GM23338 (cell line): ENCODE results near the gene DHRS3. TPM values are rescaled to one million over a fixed set of nuclear protein-coding genes. Genes with fewer than 3 reads are reported as not detected.

Experiments used
- ATAC-seq: fragments of 200-7000 bp; cut with Tn5 transposase; 3 replicates; pipeline ENCODE4 v1.9.1; 2020
- DNase-seq: peaks from one replicate; pipeline ENCODE4 v3.0.0-alpha.2; 2015; ENCODE audit warnings: low spot score
- H2AFZ ChIP-seq: fragments of 200-600 bp; sonication (generic); 2 replicates; pipeline ENCODE4 v1.8.0; 2016; ENCODE audit warnings: antibody characterized with exemption, mild to moderate bottlenecking, moderate library complexity
- H3F3A ChIP-seq: fragments of 200-600 bp; sonication (generic); replicated peaks from 2 replicates; pipeline ENCODE4 v1.8.0; 2017; ENCODE audit warnings: antibody characterized with exemption, mixed run types, low read depth
- H3K27ac ChIP-seq: fragments of 200-600 bp; sonication (generic); 2 replicates; pipeline ENCODE4 v1.6.1; 2016; ENCODE audit warnings: low read depth
- H3K27me3 ChIP-seq: fragments of 200-600 bp; sonication (generic); 2 replicates; pipeline ENCODE4 v1.8.0; 2016; ENCODE audit warnings: mild to moderate bottlenecking, mixed run types, moderate library complexity; ENCODE audit not compliant: insufficient read depth
- H3K36me3 ChIP-seq: fragments of 200-600 bp; sonication (generic); 2 replicates; pipeline ENCODE4 v1.8.0; 2016; ENCODE audit warnings: mild to moderate bottlenecking; ENCODE audit not compliant: insufficient read depth
- H3K4me1 ChIP-seq: fragments of 200-600 bp; sonication (generic); 2 replicates; pipeline ENCODE4 v1.8.0; 2016; ENCODE audit warnings: mild to moderate bottlenecking, moderate library complexity; ENCODE audit not compliant: insufficient read depth
- H3K4me2 ChIP-seq: fragments of 200-600 bp; sonication (generic); 2 replicates; pipeline ENCODE4 v1.7.1; 2017; ENCODE audit warnings: mixed run types
- H3K4me3 ChIP-seq: fragments of 200-600 bp; sonication (generic); 2 replicates; pipeline ENCODE4 v1.6.1; 2016; ENCODE audit warnings: mixed run types
- H3K79me2 ChIP-seq: fragments of 200-600 bp; sonication (generic); replicated peaks from 2 replicates; pipeline ENCODE4 v1.8.0; 2017; ENCODE audit warnings: mild to moderate bottlenecking; ENCODE audit not compliant: insufficient read depth
- H3K9me2 ChIP-seq: fragments of 200-600 bp; sonication (generic); 2 replicates; pipeline ENCODE4 v1.8.0; 2017; ENCODE audit not compliant: insufficient read depth
- H4K20me1 ChIP-seq: fragments of 200-600 bp; sonication (generic); replicated peaks from 2 replicates; pipeline ENCODE4 v1.8.0; 2017; ENCODE audit warnings: mild to moderate bottlenecking; ENCODE audit not compliant: insufficient read depth
- H3K27ac Mint-ChIP-seq: 2 replicates; pipeline ENCODE4 v1.8.0; 2020; ENCODE audit warnings: inconsistent platforms, mild to moderate bottlenecking, moderate library complexity, mixed read lengths
- H3K27me3 Mint-ChIP-seq: 3 replicates; pipeline ENCODE4 v1.8.0; 2022; ENCODE audit warnings: low read depth, mild to moderate bottlenecking, moderate library complexity, mixed read lengths, inconsistent platforms; ENCODE audit not compliant: insufficient read depth, poor library complexity
- H3K36me3 Mint-ChIP-seq: 3 replicates; pipeline ENCODE4 v1.8.0; 2021; ENCODE audit warnings: low read depth, mild to moderate bottlenecking, inconsistent platforms, moderate library complexity, mixed read lengths
- H3K4me1 Mint-ChIP-seq: 3 replicates; pipeline ENCODE4 v1.8.0; 2020; ENCODE audit warnings: mild to moderate bottlenecking, inconsistent platforms, mixed read lengths
- H3K4me3 Mint-ChIP-seq: 3 replicates; pipeline ENCODE4 v1.8.0; 2021; ENCODE audit warnings: moderate library complexity, mild to moderate bottlenecking, inconsistent platforms, mixed read lengths
- H3K9me3 Mint-ChIP-seq: 3 replicates; pipeline ENCODE4 v1.8.0; 2020; ENCODE audit warnings: moderate library complexity, mild to moderate bottlenecking, inconsistent platforms, mixed read lengths
- CREB1 ChIP-seq: fragments of 250-450 bp; sonication (Bioruptor Pico); IDR thresholded peaks from 2 replicates; pipeline ENCODE4 v1.5.0; 2020; ENCODE audit warnings: low read depth, mild to moderate bottlenecking, moderate library complexity
- EZH2 ChIP-seq: fragments of 200-600 bp; sonication (generic); IDR thresholded peaks from one replicate; pipeline ENCODE4 v1.8.0; 2017; ENCODE audit warnings: antibody characterized with exemption, mild to moderate bottlenecking, low read depth; ENCODE audit not compliant: unreplicated experiment
- EZH2phosphoT487 ChIP-seq: fragments of 200-600 bp; sonication (generic); IDR thresholded peaks from one replicate; pipeline ENCODE4 v1.8.1; 2018; ENCODE audit warnings: antibody characterized with exemption; ENCODE audit not compliant: unreplicated experiment
- JUNB ChIP-seq: IDR thresholded peaks from one replicate; pipeline ENCODE4 v1.6.1; 2016; ENCODE audit warnings: antibody characterized with exemption; ENCODE audit not compliant: unreplicated experiment
- NANOG ChIP-seq: IDR thresholded peaks from 2 replicates; pipeline ENCODE4 v1.6.1; 2016; ENCODE audit warnings: antibody characterized with exemption, borderline replicate concordance
- POLR2AphosphoS5 ChIP-seq: IDR thresholded peaks from 2 replicates; pipeline ENCODE4 v1.6.1; 2016; ENCODE audit warnings: antibody characterized with exemption, low read depth
- STAT1 ChIP-seq: IDR thresholded peaks from one replicate; pipeline ENCODE4 v1.6.1; 2016; ENCODE audit warnings: antibody characterized with exemption; ENCODE audit not compliant: unreplicated experiment
- ZNF114 ChIP-seq: fragments of 250-450 bp; sonication (Bioruptor Pico); IDR thresholded peaks from 2 replicates; pipeline ENCODE4 v1.5.0; 2020; ENCODE audit warnings: mild to moderate bottlenecking, moderate library complexity
- ZNF331 ChIP-seq: fragments of 250-450 bp; sonication (Bioruptor Pico); IDR thresholded peaks from 2 replicates; pipeline ENCODE4 v1.5.0; 2020; ENCODE audit warnings: low read depth, mild to moderate bottlenecking, moderate library complexity
- polyA plus RNA-seq: library from polyadenylated mRNA; unstranded; fragments of >200 nt; fragmentation: Nextera tagmentation; extraction: Ambion mirVana; gene quantifications from 2 replicates; pipeline ENCODE4 v1.2.1, GENCODE V29; 2016
- total RNA-seq: library from RNA; depleted of rRNA; stranded (reverse); fragments of >200 nt; shearing (Covaris generic); gene quantifications from 2 replicates; pipeline ENCODE4 v1.2.3, GENCODE V29; 2014
- TF ChIP-seq, protein P1 (sequence below): IDR thresholded peaks from one replicate; pipeline ENCODE4 v1.6.1; 2018; ENCODE audit warnings: antibody characterized with exemption; ENCODE audit not compliant: unreplicated experiment
- TF ChIP-seq, protein P2 (sequence below): IDR thresholded peaks from 2 replicates; pipeline ENCODE4 v1.6.1; 2016; ENCODE audit warnings: antibody characterized with exemption
- TF ChIP-seq, protein P3 (sequence below): fragments of 250-450 bp; sonication (Bioruptor Pico); IDR thresholded peaks from 2 replicates; pipeline ENCODE4 v1.5.0; 2020; ENCODE audit warnings: mild to moderate bottlenecking, moderate library complexity

Gene DHRS3
- total and polyA plus RNA-seq, 2 experiments from 2014 or later: 21.0 to 26.0 TPM

GRCh38 chr1:12566484-12567287, 51.3 kb downstream of the DHRS3 start (continued):
- TF ChIP-seq, protein P1, sequence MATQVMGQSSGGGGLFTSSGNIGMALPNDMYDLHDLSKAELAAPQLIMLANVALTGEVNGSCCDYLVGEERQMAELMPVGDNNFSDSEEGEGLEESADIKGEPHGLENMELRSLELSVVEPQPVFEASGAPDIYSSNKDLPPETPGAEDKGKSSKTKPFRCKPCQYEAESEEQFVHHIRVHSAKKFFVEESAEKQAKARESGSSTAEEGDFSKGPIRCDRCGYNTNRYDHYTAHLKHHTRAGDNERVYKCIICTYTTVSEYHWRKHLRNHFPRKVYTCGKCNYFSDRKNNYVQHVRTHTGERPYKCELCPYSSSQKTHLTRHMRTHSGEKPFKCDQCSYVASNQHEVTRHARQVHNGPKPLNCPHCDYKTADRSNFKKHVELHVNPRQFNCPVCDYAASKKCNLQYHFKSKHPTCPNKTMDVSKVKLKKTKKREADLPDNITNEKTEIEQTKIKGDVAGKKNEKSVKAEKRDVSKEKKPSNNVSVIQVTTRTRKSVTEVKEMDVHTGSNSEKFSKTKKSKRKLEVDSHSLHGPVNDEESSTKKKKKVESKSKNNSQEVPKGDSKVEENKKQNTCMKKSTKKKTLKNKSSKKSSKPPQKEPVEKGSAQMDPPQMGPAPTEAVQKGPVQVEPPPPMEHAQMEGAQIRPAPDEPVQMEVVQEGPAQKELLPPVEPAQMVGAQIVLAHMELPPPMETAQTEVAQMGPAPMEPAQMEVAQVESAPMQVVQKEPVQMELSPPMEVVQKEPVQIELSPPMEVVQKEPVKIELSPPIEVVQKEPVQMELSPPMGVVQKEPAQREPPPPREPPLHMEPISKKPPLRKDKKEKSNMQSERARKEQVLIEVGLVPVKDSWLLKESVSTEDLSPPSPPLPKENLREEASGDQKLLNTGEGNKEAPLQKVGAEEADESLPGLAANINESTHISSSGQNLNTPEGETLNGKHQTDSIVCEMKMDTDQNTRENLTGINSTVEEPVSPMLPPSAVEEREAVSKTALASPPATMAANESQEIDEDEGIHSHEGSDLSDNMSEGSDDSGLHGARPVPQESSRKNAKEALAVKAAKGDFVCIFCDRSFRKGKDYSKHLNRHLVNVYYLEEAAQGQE: no peak
- TF ChIP-seq EZH2phosphoT487: no peak
- no peak for TF ChIP-seq ZNF331 (CRISPR knock-in tag)
- TF ChIP-seq NANOG: no peak
- TF ChIP-seq STAT1: no peak
- no peak for TF ChIP-seq POLR2AphosphoS5
- TF ChIP-seq EZH2: no peak

- Histone ChIP-seq H3K27me3 (no peaks in the 10 kb centered on the region), H3K27ac (no peak overlapping the region), H3K79me2 (no peaks in the 10 kb centered on the region), H3K4me3 (no peak overlapping the region), H3K36me3 (peaks cover 4% of the 10 kb centered on the region; the same call in 1 of the 2 replicates), H2AFZ (no peak overlapping the region), H3K9me2 (no peaks in the 10 kb centered on the region), H4K20me1 (no peaks in the 10 kb centered on the region), H3K4me2 (no peak overlapping the region), H3F3A (no peaks in the 10 kb centered on the region), H3K4me1 (no peaks in the 10 kb centered on the region)
- H3K27me3 Mint-ChIP-seq: peaks cover 3% of the 10 kb centered on the region
- H3K36me3 Mint-ChIP-seq: peaks cover 25% of the 10 kb centered on the region
- peaks cover 31% of the 10 kb centered on the region for H3K9me3 Mint-ChIP-seq
- no peak overlapping the region for H3K4me3 Mint-ChIP-seq
- no peaks in the 10 kb centered on the region for H3K4me1 Mint-ChIP-seq
- H3K27ac Mint-ChIP-seq: no peak overlapping the region
- DNase-seq (no peak), ATAC-seq (no peak)
- TF ChIP-seq, protein P2, sequence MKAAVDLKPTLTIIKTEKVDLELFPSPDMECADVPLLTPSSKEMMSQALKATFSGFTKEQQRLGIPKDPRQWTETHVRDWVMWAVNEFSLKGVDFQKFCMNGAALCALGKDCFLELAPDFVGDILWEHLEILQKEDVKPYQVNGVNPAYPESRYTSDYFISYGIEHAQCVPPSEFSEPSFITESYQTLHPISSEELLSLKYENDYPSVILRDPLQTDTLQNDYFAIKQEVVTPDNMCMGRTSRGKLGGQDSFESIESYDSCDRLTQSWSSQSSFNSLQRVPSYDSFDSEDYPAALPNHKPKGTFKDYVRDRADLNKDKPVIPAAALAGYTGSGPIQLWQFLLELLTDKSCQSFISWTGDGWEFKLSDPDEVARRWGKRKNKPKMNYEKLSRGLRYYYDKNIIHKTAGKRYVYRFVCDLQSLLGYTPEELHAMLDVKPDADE: no peak
- TF ChIP-seq ZNF331 (CRISPR knock-in tag) (no peak), ZNF114 (CRISPR knock-in tag) (no peak), POLR2AphosphoS5 (no peak), STAT1 (no peak), EZH2phosphoT487 (no peak), JUNB (no peak), CREB1 (CRISPR knock-in tag) (no peak), NANOG (no peak)
- TF ChIP-seq, protein P3, sequence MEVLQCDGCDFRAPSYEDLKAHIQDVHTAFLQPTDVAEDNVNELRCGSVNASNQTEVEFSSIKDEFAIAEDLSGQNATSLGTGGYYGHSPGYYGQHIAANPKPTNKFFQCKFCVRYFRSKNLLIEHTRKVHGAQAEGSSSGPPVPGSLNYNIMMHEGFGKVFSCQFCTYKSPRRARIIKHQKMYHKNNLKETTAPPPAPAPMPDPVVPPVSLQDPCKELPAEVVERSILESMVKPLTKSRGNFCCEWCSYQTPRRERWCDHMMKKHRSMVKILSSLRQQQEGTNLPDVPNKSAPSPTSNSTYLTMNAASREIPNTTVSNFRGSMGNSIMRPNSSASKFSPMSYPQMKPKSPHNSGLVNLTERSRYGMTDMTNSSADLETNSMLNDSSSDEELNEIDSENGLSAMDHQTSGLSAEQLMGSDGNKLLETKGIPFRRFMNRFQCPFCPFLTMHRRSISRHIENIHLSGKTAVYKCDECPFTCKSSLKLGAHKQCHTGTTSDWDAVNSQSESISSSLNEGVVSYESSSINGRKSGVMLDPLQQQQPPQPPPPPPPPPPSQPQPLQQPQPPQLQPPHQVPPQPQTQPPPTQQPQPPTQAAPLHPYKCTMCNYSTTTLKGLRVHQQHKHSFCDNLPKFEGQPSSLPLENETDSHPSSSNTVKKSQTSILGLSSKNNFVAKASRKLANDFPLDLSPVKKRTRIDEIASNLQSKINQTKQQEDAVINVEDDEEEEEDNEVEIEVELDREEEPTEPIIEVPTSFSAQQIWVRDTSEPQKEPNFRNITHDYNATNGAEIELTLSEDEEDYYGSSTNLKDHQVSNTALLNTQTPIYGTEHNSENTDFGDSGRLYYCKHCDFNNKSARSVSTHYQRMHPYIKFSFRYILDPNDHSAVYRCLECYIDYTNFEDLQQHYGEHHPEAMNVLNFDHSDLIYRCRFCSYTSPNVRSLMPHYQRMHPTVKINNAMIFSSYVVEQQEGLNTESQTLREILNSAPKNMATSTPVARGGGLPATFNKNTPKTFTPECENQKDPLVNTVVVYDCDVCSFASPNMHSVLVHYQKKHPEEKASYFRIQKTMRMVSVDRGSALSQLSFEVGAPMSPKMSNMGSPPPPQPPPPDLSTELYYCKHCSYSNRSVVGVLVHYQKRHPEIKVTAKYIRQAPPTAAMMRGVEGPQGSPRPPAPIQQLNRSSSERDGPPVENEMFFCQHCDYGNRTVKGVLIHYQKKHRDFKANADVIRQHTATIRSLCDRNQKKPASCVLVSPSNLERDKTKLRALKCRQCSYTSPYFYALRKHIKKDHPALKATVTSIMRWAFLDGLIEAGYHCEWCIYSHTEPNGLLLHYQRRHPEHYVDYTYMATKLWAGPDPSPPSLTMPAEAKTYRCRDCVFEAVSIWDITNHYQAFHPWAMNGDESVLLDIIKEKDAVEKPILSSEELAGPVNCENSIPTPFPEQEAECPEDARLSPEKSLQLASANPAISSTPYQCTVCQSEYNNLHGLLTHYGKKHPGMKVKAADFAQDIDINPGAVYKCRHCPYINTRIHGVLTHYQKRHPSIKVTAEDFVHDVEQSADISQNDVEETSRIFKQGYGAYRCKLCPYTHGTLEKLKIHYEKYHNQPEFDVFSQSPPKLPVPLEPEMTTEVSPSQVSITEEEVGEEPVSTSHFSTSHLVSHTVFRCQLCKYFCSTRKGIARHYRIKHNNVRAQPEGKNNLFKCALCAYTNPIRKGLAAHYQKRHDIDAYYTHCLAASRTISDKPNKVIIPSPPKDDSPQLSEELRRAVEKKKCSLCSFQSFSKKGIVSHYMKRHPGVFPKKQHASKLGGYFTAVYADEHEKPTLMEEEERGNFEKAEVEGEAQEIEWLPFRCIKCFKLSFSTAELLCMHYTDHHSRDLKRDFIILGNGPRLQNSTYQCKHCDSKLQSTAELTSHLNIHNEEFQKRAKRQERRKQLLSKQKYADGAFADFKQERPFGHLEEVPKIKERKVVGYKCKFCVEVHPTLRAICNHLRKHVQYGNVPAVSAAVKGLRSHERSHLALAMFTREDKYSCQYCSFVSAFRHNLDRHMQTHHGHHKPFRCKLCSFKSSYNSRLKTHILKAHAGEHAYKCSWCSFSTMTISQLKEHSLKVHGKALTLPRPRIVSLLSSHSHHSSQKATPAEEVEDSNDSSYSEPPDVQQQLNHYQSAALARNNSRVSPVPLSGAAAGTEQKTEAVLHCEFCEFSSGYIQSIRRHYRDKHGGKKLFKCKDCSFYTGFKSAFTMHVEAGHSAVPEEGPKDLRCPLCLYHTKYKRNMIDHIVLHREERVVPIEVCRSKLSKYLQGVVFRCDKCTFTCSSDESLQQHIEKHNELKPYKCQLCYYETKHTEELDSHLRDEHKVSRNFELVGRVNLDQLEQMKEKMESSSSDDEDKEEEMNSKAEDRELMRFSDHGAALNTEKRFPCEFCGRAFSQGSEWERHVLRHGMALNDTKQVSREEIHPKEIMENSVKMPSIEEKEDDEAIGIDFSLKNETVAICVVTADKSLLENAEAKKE (CRISPR knock-in tag): no peak
Observed at GRCh38 chr1:12565966-12566352, 52.1 kb downstream of the DHRS3 start.
